ENCODE data around the gene CPLX1. TPM values are rescaled to one million over a fixed set of nuclear protein-coding genes. Genes with fewer than 3 reads are reported as not detected.
A peak's percentile ranks its signal among the peaks of the same experiment; 100 is the strongest.

Gene CPLX1
- total RNA-seq, 1 donor from 2014 or later = 0.46 TPM

GRCh38 chr4:752196-752861 lies 73.6 kb downstream of the CPLX1 start:
- DNase-seq (ENCODE audit: low spot score) = no peak
- Mint-ChIP-seq H3K36me3 (ENCODE audit: low read depth, unreplicated experiment) (peaks cover 48% of the 10 kb centered on the region), H3K4me1 (ENCODE audit: unreplicated experiment) (peaks cover 7% of the 10 kb centered on the region), H3K9me3 (ENCODE audit: unreplicated experiment) (no peaks in the 10 kb centered on the region), H3K27me3 (ENCODE audit: unreplicated experiment) (peaks cover 17% of the 10 kb centered on the region), H3K4me3 (ENCODE audit: unreplicated experiment) (no peak overlapping the region), H3K27ac (ENCODE audit: unreplicated experiment) (no peak overlapping the region)
- TF ChIP-seq CTCF (IDR thresholded peaks at IDR 0.05; ENCODE audit: unreplicated experiment) = no peak

GRCh38 chr4:751676-752075 lies 74.3 kb downstream of the CPLX1 start:
- H3K9me3 Mint-ChIP-seq (ENCODE audit: unreplicated experiment) = no peaks in the 10 kb centered on the region
- no peak overlapping the region for H3K27ac Mint-ChIP-seq (ENCODE audit: unreplicated experiment)
- H3K27me3 Mint-ChIP-seq (ENCODE audit: unreplicated experiment) = peaks cover 17% of the 10 kb centered on the region
- H3K36me3 Mint-ChIP-seq (ENCODE audit: low read depth, unreplicated experiment) = peaks cover 43% of the 10 kb centered on the region
- peaks cover 7% of the 10 kb centered on the region for H3K4me1 Mint-ChIP-seq (ENCODE audit: unreplicated experiment)
- no peak for DNase-seq (ENCODE audit: low spot score)
- TF ChIP-seq CTCF (IDR thresholded peaks at IDR 0.05; ENCODE audit: unreplicated experiment) = no peak
- no peak overlapping the region for H3K4me3 Mint-ChIP-seq (ENCODE audit: unreplicated experiment)

GRCh38 chr4:749698-750666 lies 75.9 kb downstream of the CPLX1 start:
- no peak overlapping the region for H3K4me3 Mint-ChIP-seq (ENCODE audit: unreplicated experiment)
- H3K36me3 Mint-ChIP-seq (ENCODE audit: low read depth, unreplicated experiment) = peaks cover 35% of the 10 kb centered on the region
- no peak overlapping the region for H3K27ac Mint-ChIP-seq (ENCODE audit: unreplicated experiment)
- no peak for DNase-seq (ENCODE audit: low spot score)
- no peaks in the 10 kb centered on the region for H3K9me3 Mint-ChIP-seq (ENCODE audit: unreplicated experiment)
- H3K27me3 Mint-ChIP-seq (ENCODE audit: unreplicated experiment) = peaks cover 14% of the 10 kb centered on the region
- H3K4me1 Mint-ChIP-seq (ENCODE audit: unreplicated experiment) = peaks cover 7% of the 10 kb centered on the region
- no peak for TF ChIP-seq CTCF (IDR thresholded peaks at IDR 0.05; ENCODE audit: unreplicated experiment)

- TF ChIP-seq CTCF (IDR thresholded peaks at IDR 0.05; ENCODE audit: unreplicated experiment) = no peak
- peaks cover 36% of the 10 kb centered on the region for H3K36me3 Mint-ChIP-seq (ENCODE audit: low read depth, unreplicated experiment)
Observed at GRCh38 chr4:748461-748860, 77.5 kb downstream of the CPLX1 start.

More at GRCh38 chr4:748461-748860, 77.5 kb downstream of the CPLX1 start:
- no peak overlapping the region for H3K27ac Mint-ChIP-seq (ENCODE audit: unreplicated experiment)
- H3K9me3 Mint-ChIP-seq (ENCODE audit: unreplicated experiment) = no peaks in the 10 kb centered on the region
- peaks cover 7% of the 10 kb centered on the region for H3K4me1 Mint-ChIP-seq (ENCODE audit: unreplicated experiment)
- no peak for DNase-seq (ENCODE audit: low spot score)
- peaks cover 13% of the 10 kb centered on the region for H3K27me3 Mint-ChIP-seq (ENCODE audit: unreplicated experiment)
- H3K4me3 Mint-ChIP-seq (ENCODE audit: unreplicated experiment) = peak overlapping the region; percentile 15

Measured in endothelial cell (in vitro differentiated cells).